Retinal pigment epithelial cell (primary cell): Measurements from ENCODE around the gene AKAP11.

ENCODE experiments used
- DNase-seq: peaks from one replicate; pipeline ENCODE4 v3.0.0-alpha.2; 2010; ENCODE audit warnings: low read depth
- H3K4me3 ChIP-seq: 2 replicates; pipeline ENCODE4 v1.5.1; 2011; ENCODE audit warnings: mild to moderate bottlenecking, low read length, control low read depth, moderate library complexity
- TF ChIP-seq, protein P1 (sequence below): conservative IDR thresholded peaks from 2 replicates; pipeline ENCODE4 v1.5.1; 2011; ENCODE audit warnings: low read depth, low read length, control low read depth, inconsistent platforms

AKAP11 gene

DNA sequence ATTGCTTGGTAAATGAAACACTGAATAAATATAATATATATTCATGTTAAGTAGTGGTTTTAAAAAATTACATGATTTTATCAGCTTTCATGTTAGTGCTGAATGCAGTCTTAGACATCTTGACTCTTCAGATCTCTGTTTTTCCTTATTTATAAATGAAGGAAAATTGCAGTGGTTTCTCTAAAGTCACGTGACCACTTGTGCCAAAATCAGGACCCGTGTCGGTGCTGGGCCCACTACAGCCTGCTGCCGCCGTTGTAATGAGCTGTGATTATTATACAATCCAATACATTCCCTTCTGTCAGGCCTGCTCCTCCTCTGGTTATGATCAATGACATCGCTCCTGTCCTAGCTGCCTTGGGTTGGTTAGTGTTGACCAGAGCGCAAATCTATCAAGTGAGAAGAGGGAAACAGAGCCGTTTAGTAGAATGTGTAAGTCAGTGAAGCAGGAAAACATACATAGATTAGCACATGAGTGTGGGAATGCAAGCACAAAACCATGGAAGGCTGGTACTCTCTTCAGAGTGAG, 88.2 kb downstream of the AKAP11 start:
- H3K4me3 ChIP-seq = no peak overlapping the region
- TF ChIP-seq, protein P1, sequence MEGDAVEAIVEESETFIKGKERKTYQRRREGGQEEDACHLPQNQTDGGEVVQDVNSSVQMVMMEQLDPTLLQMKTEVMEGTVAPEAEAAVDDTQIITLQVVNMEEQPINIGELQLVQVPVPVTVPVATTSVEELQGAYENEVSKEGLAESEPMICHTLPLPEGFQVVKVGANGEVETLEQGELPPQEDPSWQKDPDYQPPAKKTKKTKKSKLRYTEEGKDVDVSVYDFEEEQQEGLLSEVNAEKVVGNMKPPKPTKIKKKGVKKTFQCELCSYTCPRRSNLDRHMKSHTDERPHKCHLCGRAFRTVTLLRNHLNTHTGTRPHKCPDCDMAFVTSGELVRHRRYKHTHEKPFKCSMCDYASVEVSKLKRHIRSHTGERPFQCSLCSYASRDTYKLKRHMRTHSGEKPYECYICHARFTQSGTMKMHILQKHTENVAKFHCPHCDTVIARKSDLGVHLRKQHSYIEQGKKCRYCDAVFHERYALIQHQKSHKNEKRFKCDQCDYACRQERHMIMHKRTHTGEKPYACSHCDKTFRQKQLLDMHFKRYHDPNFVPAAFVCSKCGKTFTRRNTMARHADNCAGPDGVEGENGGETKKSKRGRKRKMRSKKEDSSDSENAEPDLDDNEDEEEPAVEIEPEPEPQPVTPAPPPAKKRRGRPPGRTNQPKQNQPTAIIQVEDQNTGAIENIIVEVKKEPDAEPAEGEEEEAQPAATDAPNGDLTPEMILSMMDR = no peak
- DNase-seq = no peak

DNA sequence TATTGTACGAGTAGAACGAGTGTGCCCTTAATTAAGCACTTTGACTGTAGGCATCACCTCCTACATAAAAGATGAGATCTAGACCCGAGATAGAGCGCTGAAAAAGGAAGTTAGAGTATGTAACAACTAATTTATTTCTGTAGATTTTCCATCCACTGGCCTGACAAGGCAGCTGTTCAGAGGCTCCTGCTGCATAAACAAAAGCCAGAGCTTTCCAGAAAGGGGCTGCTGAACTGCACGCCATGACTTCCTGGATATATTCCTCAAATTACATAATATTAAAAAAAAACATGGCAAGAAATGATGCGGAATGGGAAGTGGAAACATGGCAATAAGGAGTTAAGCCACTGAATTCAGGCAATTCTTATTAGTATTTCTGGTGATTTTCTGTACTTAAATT, 89.7 kb downstream of the AKAP11 start:
- TF ChIP-seq, protein P1 = no peak
- H3K4me3 ChIP-seq = no peak overlapping the region
- no peak for DNase-seq

DNA sequence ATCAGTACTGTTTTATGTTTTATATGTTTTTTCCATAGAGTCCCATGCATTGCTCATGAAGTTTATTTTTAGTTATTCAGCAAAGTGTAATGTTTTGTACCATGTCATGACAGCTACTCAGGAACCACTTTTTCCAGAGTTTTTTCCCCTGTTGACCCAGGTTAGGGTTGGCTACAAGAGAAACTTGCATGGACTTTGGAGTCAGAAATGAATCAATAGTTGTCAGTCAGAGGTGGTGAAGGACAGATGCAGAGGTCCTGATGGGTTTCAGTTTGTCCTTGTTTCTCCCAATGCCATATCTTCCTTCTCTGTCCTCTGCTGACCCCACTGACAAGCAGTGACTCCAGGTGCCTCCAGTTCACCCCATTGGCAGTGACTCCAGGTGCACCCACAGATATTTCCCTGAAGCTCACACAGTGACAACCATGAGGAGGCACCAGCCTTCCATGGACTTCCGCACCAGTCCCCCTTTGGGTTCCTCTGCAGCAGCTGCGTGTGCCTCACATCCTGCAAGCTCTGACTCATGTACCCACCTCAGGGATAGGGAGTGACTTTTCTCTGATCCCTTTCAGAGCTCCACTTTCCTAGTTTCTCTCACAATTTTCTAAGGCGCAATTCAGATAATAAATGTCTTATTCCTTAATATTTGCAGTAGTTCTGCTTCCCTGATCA, 92.1 kb downstream of the AKAP11 start:
- TF ChIP-seq, protein P1 = no peak
- DNase-seq = no peak
- no peak overlapping the region for H3K4me3 ChIP-seq

DNA sequence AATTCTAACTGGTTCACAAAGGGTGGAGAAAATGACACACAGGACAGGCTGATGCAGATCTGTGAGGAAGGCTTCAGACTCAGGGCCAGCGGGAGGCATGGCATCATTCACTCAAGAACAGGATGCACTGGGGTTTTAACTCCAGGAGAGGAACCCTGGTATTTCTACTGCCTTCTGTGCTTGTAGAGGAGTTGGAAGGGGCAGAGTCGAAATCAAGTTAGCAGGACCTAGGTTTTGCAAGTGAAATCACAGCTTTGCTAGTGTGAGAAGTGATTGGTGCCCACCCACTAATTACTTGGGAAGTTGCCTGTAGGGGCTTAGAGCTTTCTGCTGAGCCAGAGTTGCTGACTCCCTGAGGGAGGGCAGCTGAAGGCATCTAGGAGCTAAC, 92.7 kb downstream of the AKAP11 start:
- TF ChIP-seq, protein P1 = peak; percentile 4
- DNase-seq = no peak
- H3K4me3 ChIP-seq = no peak overlapping the region

DNA sequence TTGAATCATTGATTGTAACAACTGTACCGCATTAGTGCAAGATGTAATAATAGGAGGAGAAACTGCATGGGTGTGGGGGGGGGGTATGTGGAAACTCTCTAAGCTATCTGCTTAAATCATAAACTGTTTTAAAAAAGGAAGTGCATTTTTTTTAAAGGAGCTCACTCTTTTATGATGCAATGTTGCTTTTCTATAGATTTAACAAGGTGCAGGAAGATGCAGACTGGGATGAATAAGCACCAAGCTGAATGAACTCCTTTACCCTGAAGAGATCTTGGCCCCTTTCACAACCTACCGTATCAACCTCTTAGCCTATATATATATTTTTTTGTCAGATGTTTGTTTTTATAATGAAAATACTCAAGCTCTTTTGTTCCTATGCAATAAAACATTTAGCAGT, 95.9 kb downstream of the AKAP11 start:
- TF ChIP-seq, protein P1 = no peak
- H3K4me3 ChIP-seq = no peak overlapping the region
- DNase-seq = no peak

DNA sequence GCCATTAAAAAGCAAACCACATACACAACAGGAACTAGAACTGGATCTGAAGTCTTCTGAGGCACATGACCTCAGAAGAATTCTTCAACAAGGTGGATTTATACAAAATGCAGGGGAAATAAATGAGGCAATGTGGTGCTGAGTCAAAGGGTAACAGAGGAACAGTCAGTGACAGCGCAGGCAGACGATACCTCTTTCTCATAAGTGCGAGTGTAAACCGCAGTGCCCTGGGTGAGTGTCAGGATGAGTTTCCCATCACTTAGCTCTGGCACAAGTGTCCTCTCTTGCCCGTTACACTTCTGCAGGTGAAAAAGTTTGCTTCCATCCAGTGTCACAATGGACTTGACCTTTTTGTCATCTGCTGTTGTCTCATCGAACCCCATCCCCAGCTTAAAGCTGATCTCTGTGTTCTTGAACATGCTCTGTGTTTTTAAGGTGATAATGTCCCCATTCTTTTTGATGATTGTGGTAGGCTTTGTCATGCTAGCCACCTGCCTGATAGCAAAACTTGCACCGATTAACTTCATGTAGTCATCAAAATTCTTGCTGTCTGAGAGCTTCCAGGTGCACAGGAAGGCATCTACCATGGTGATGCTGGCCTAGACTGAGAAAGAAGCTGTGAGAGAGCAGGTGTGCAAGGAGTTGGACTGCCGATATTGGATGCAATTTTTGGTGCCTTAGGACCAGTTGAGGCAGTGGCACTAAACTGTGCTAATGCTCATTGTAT, 97.3 kb downstream of the AKAP11 start:
- DNase-seq = no peak
- TF ChIP-seq, protein P1 = no peak
- H3K4me3 ChIP-seq = no peak overlapping the region

DNA sequence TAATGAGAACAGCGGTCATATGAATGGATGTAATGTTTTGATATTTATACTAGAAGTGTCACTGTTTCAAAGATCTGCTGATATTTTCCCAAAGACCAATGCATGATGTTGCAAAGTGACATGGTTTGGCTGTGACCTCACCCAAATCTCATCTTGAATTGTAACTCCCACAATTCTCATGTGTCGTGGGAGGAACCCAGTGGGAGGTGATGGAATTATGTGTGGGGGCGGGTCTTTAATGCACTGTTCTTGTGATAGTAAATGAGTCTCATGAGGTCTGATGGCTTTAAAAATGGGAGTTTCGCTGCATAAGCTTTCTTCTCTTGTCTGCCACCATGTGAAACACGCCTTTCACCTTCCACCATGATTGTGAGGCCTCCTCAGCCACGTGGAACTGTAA, 98.3 kb downstream of the AKAP11 start:
- no peak overlapping the region for H3K4me3 ChIP-seq
- TF ChIP-seq, protein P1 = no peak
- DNase-seq = no peak
